AG04450 (cell line): ENCODE results near the gene RCC2. TPM values are rescaled to one million over a fixed set of nuclear protein-coding genes. Genes with fewer than 3 reads are reported as not detected.

Experiments used
- CTCF ChIA-PET: fragments of 300-600, 350-600 bp; formaldehyde crosslinking; extraction: SDS; loops from one replicate; lab custom pipeline; 2022; ENCODE audit warnings: antibody characterized with exemption, inconsistent platforms; lab: Charles Lee
- POLR2A ChIA-PET: fragments of 350-600 bp; formaldehyde crosslinking; extraction: SDS; loops from one replicate; lab custom pipeline; 2021; ENCODE audit warnings: antibody characterized with exemption, inconsistent platforms; lab: Yijun Ruan, JAX
- DNase-seq: peaks from one replicate; pipeline ENCODE4 v3.0.0-alpha.2; 2011; ENCODE audit warnings: low read depth, low spot score
- H3K27ac ChIP-seq: one replicate; pipeline ENCODE4 v1.5.1; 2012; ENCODE audit warnings: low read depth, low read length, control low read depth
- H3K27me3 ChIP-seq: one replicate; pipeline ENCODE4 v1.6.0; 2012; ENCODE audit warnings: low read length; ENCODE audit not compliant: control insufficient read depth, insufficient read depth
- H3K4me3 ChIP-seq: 2 replicates; pipeline ENCODE4 v1.5.1; 2011; ENCODE audit warnings: mild to moderate bottlenecking, low read depth, low read length, control low read depth
- H3K9me3 ChIP-seq: 2 replicates; pipeline ENCODE4 v1.5.1; 2012; ENCODE audit warnings: low read length; ENCODE audit not compliant: control insufficient read depth, insufficient read depth
- polyA plus RNA-seq: library from polyadenylated mRNA; depleted of rRNA; stranded (reverse); fragments of >200 nt; gene quantifications from 2 replicates; pipeline ENCODE4 v1.2.3, GENCODE V29; 2011
- TF ChIP-seq, protein P1 (sequence below): IDR thresholded peaks from 2 replicates; pipeline ENCODE4 v1.5.1; 2011; ENCODE audit warnings: low read depth, low read length, control low read depth, inconsistent platforms

RCC2 gene
- polyA plus RNA-seq, 1 experiment = 43.3 TPM

DNA sequence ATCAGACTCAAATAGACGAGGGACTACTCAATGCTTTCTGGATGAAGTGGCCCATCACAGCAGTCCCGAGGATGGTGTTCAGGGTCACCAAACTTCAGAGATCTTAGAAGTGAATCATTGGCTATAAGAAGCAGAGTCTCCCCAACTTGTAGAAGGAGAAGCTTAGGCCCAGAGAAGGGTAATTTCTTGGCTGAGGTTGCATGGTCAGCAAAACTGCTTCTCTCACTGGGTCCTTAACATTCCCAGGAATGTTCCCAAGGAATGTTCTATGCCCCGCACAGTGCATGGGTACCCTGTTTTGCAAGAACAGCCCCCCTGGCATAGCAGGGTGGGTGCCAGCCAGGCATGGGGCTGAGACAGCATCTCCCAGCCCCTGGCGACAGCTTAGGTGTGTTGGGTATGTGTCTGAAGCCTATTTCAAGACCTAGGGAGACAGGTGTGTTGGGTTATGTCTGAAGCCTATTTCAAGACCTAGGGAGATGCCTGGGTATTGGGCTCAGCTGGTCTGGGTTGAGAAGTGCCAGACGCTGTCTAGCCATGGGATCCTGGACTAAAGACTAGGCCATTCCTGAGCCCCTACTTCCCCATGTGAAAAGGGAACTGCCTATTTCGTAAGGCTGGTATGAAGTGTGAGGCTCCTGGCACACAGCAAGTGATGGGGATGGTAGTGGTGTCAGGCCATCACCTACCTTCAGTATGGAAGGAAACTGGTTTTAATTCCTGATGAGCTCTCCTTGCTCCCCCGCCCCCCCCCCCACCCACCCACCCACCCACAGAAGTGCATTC, 41.4 kb downstream of the RCC2 start:
- no peak for DNase-seq
- Histone ChIP-seq H3K9me3 (no peaks in the 10 kb centered on the region), H3K27me3 (peaks cover 18% of the 10 kb centered on the region), H3K27ac (no peak overlapping the region), H3K4me3 (no peak overlapping the region)
- TF ChIP-seq, protein P1, sequence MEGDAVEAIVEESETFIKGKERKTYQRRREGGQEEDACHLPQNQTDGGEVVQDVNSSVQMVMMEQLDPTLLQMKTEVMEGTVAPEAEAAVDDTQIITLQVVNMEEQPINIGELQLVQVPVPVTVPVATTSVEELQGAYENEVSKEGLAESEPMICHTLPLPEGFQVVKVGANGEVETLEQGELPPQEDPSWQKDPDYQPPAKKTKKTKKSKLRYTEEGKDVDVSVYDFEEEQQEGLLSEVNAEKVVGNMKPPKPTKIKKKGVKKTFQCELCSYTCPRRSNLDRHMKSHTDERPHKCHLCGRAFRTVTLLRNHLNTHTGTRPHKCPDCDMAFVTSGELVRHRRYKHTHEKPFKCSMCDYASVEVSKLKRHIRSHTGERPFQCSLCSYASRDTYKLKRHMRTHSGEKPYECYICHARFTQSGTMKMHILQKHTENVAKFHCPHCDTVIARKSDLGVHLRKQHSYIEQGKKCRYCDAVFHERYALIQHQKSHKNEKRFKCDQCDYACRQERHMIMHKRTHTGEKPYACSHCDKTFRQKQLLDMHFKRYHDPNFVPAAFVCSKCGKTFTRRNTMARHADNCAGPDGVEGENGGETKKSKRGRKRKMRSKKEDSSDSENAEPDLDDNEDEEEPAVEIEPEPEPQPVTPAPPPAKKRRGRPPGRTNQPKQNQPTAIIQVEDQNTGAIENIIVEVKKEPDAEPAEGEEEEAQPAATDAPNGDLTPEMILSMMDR = no peak
- CTCF ChIA-PET = interaction anchor here (0.6 to 1.4 kb wide), 3 partner anchors 21 to 79 kb away, joined by 3 read pairs; partner anchors contain the start of gene RCC2
- POLR2A ChIA-PET = no interaction called here

DNA sequence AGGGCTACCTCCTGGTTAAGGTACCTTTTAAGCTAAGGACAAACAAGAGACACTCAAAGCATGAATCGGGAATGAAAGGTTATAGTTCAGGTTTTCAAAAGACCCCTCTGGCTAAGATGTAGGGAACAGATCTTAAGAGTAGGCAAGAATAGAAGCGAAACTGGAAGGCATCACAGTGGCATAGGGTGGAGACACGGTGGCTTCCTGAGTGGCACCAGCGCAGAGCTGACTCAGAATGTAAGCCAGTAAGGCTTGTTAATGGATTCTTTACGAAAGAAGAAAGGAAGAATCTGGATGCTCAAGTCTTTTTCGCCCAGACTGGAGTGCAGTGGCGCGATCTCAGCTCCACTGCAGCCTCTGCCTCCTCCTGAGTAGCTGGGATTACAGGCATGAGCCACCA, 46.2 kb downstream of the RCC2 start:
- CTCF ChIA-PET = interaction anchor here (0.6 to 0.7 kb wide), 2 partner anchors 26 to 84 kb away, joined by 3 read pairs; no protein-coding TSS in a partner anchor
- Histone ChIP-seq H3K9me3 (no peaks in the 10 kb centered on the region), H3K27me3 (peaks cover 34% of the 10 kb centered on the region), H3K27ac (no peak overlapping the region), H3K4me3 (no peak overlapping the region)
- POLR2A ChIA-PET = no interaction called here
- TF ChIP-seq, protein P1 = no peak
- no peak for DNase-seq

DNA sequence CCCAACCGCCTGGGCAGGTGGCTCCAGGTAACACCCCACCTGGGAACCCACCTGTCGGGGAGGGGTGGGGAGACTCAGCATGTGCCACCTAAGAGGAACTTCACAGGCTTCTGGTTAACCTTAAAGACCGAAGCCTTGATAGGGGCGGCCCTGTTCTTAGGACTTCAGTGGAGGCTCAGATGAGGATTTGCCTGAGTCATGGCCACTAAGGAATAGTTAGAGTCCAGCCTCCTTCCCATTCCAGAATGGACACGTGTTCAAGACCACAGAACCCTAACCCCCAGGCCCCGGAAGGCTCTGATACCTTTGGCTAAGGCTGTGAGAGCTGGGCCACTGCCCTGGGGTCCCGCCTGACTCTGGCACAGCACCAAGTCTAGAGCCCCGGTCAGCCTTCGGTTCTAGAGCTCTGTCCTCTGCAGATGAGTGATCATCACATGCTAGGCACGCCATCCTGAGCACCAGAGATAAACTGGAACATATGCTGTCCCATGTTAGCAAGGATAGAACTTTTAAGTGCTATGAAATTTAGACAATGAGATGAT, 47.2 kb downstream of the RCC2 start:
- DNase-seq = no peak
- H3K4me3 ChIP-seq = no peak overlapping the region
- CTCF ChIA-PET = interaction anchor here (0.6 kb wide), 1 partner anchor 85 kb away, joined by 3 read pairs; no protein-coding TSS in a partner anchor
- no peak overlapping the region for H3K27ac ChIP-seq
- H3K27me3 ChIP-seq = peaks cover 38% of the 10 kb centered on the region
- POLR2A ChIA-PET = no interaction called here
- TF ChIP-seq, protein P1 = no peak
- no peaks in the 10 kb centered on the region for H3K9me3 ChIP-seq

DNA sequence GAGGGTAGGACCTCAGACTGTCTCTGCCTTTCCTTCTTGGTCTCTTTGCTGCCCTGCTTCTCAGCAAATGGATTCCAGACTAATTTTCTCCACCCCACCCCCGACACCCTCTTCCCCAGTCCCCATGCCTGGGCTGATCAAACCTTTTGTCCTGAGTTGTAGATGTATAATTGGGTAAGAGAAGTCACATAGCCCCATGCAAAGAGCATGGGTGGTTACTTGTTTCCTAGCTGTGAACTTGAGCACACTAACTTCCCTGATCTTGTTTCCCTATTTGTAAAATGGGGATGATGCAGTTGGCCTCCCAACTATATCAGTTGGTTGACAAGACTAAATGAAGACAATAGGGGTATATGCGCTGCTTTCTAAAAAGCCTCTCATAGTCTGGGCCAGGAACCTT, 58.3 kb downstream of the RCC2 start:
- Histone ChIP-seq H3K4me3 (no peak overlapping the region), H3K9me3 (no peaks in the 10 kb centered on the region), H3K27me3 (peaks cover 51% of the 10 kb centered on the region), H3K27ac (no peak overlapping the region)
- ChIA-PET POLR2A (no interaction called here), CTCF (no interaction called here)
- no peak for DNase-seq
- TF ChIP-seq, protein P1 = no peak
